ENCODE data around the gene FAM162B.

FAM162B gene

GRCh38 chr6:116764961-116765841 lies at the start of gene FAM162B:
FAM162B (minus strand) TSS chr6:116765719; CDS start chr6:116765576, 143 bp downstream.
- H3K36me3 Mint-ChIP-seq: peaks cover 3% of the 10 kb centered on the region
- H3K27me3 Mint-ChIP-seq: peaks cover 35% of the 10 kb centered on the region
- H3K4me1 Mint-ChIP-seq: peaks cover 11% of the 10 kb centered on the region
- H3K27ac Mint-ChIP-seq: no peak within 1 kb of the TSS
- peak within 1 kb of the TSS; percentile 80 for H3K4me3 Mint-ChIP-seq
- no peaks in the 10 kb centered on the region for H3K9me3 Mint-ChIP-seq

DNA sequence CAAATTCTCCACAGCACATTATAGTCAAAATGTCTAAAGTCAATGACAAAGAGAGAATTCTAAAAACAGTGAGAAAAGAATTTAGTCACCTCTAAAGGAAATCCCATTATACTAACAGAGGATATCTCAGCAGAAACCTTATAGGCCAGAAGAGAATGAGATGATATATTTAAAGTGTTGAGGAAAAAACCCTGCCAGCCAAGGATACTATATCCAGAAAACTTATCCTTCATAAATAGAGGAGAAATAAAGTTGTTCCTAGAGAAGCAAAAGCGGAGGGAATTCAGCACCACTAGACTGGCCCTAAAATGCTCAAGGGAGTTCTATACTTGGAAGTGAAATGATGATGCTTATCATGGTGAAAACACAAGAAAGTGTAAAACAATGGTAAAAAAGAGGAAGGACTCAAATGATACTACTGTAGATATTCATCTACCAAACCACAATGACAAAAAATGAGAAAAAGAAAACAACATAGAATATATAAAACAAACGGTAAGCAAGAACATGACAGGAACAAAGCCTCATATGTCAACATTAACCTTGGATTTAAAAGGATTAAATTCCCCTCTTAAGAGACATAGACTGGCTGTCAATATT lies 46.6 kb upstream of the FAM162B start:
- peaks cover 2% of the 10 kb centered on the region for H3K36me3 Mint-ChIP-seq
- H3K27ac Mint-ChIP-seq: no peak overlapping the region
- H3K27me3 Mint-ChIP-seq: peaks cover 3% of the 10 kb centered on the region
- H3K9me3 Mint-ChIP-seq: no peaks in the 10 kb centered on the region
- no peak overlapping the region for H3K4me3 Mint-ChIP-seq
- no peaks in the 10 kb centered on the region for H3K4me1 Mint-ChIP-seq

DNA sequence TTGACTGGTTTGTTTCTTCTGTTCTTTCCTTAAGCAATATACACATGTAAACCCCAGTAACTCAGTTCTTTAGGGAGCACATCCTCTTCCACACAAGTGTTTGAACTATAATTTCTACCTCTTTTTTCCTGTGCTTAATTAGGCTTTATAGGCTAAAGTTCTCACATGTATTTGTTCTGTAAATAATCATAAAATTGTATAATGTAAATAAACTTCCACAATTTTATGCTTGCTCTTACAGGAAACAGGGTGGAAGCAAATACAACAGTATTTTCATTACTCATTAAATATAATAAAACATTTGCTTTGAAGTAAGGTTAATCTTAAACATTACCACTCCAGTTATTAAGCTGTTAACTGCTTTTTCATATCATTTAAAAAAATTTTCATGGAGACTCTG lies 36.5 kb upstream of the FAM162B start:
- Mint-ChIP-seq H3K36me3 (no peaks in the 10 kb centered on the region), H3K27me3 (peaks cover 14% of the 10 kb centered on the region), H3K4me1 (no peaks in the 10 kb centered on the region), H3K4me3 (no peak overlapping the region), H3K27ac (no peak overlapping the region), H3K9me3 (no peaks in the 10 kb centered on the region)

DNA sequence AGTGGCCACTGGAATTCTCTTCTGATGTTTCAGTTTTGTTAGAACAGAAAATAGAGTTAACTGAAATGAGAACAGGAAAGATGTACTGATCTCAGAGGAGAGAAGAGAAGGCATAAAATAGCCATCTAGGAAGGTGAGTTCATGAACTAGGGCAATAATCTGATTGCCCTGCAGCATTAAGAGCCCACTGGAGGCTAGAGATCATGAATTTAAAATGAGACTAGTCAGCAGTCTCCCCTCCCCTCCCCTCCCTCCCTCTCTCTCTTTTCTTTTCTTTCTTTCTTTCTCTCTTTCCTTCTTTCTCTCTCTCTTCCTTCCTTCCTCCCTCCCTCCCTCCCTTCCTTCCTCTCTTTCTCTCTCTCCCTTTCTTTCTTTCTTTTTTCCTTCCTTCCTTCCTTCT lies 34.4 kb upstream of the FAM162B start:
- Mint-ChIP-seq H3K4me1 (no peaks in the 10 kb centered on the region), H3K27me3 (peaks cover 14% of the 10 kb centered on the region), H3K27ac (no peak overlapping the region), H3K4me3 (no peak overlapping the region), H3K9me3 (no peaks in the 10 kb centered on the region), H3K36me3 (no peaks in the 10 kb centered on the region)

DNA sequence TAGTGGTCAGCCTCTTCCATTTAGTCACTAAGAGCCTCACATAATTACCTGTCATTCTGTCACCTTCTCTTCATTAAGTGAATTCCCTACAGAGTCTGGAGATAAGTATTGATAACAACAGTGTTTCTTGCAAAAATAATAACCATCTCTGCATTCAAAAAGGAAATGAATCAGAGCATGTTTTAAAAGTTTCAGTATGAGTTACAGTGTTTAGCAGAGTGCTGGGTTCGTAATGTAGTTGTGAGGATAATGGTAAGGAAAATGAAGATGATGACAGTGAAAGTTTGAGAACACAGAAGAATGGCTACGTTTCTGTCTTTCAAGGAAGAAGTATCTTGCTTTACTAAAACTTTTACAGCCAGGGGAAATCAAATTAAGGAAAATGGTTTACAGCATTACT lies 32.1 kb upstream of the FAM162B start:
- Mint-ChIP-seq H3K9me3 (no peaks in the 10 kb centered on the region), H3K27ac (no peak overlapping the region), H3K27me3 (peaks cover 11% of the 10 kb centered on the region), H3K4me1 (no peaks in the 10 kb centered on the region), H3K36me3 (no peaks in the 10 kb centered on the region), H3K4me3 (no peak overlapping the region)

GRCh38 chr6:116793224-116793623 lies 27.7 kb upstream of the FAM162B start:
- no peak overlapping the region for H3K4me3 Mint-ChIP-seq
- H3K27me3 Mint-ChIP-seq: peaks cover 9% of the 10 kb centered on the region
- no peaks in the 10 kb centered on the region for H3K36me3 Mint-ChIP-seq
- no peaks in the 10 kb centered on the region for H3K4me1 Mint-ChIP-seq
- no peak overlapping the region for H3K27ac Mint-ChIP-seq
- no peaks in the 10 kb centered on the region for H3K9me3 Mint-ChIP-seq

DNA sequence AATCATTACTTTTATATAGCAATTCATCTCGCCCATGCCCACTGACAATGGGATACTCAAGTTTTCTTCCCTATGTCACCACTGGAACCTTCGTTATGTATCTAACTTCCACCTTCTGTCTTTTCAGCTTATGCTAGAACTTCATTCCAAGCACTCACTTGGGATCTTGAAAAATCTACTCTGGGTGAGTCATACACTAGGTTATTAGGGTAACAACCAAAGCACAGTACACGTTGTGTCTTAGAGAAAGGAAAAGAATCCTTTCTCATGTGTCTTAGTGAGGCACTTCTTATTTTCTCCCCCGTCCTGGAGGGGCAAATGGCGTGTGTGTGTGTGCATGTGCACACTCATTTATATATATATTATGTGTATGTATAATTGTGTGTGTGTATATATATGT lies 18.3 kb upstream of the FAM162B start:
- Mint-ChIP-seq H3K4me1 (no peaks in the 10 kb centered on the region), H3K27me3 (peaks cover 13% of the 10 kb centered on the region), H3K4me3 (no peak overlapping the region), H3K27ac (no peak overlapping the region), H3K36me3 (no peaks in the 10 kb centered on the region), H3K9me3 (no peaks in the 10 kb centered on the region)

DNA sequence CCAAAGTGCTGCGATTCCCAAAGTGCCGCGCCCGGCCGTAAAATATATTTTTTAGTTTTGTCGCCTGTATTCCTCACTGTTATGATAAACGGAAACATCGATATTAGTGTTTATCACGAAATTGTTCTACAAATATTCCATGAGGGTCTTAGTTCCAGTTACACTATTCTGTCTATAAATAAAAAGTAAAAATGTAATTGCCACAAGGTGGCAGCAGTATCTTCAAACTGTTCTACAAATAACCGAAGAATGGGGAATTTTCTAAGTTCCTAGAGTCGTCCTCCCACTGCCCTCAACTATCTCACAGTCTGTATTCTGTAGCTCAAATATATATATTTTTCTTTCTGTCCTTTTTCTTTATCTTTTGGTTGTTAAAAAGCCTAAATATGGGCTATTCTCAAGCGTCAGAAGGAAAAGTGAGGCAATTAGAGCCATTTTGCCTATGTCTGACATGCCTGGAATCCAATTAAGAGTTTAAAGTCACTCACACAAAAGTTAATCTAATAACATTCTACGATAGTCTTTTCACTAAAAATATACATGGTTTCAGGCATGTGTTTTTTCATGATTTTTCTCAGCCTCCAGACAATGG lies 14.2 kb upstream of the FAM162B start:
- no peak overlapping the region for H3K27ac Mint-ChIP-seq
- no peaks in the 10 kb centered on the region for H3K9me3 Mint-ChIP-seq
- no peak overlapping the region for H3K4me3 Mint-ChIP-seq
- H3K27me3 Mint-ChIP-seq: peaks cover 17% of the 10 kb centered on the region
- no peaks in the 10 kb centered on the region for H3K36me3 Mint-ChIP-seq
- H3K4me1 Mint-ChIP-seq: no peaks in the 10 kb centered on the region

- H3K4me1 Mint-ChIP-seq: no peaks in the 10 kb centered on the region
- H3K36me3 Mint-ChIP-seq: no peaks in the 10 kb centered on the region
- H3K9me3 Mint-ChIP-seq: no peaks in the 10 kb centered on the region
- H3K4me3 Mint-ChIP-seq: no peak overlapping the region
- H3K27me3 Mint-ChIP-seq: peaks cover 13% of the 10 kb centered on the region
- H3K27ac Mint-ChIP-seq: no peak overlapping the region
Observed at GRCh38 chr6:116773886-116774285, 8.4 kb upstream of the FAM162B start.

GRCh38 chr6:116772450-116772849 lies 6.9 kb upstream of the FAM162B start:
- no peaks in the 10 kb centered on the region for H3K36me3 Mint-ChIP-seq
- H3K9me3 Mint-ChIP-seq: no peaks in the 10 kb centered on the region
- no peaks in the 10 kb centered on the region for H3K4me1 Mint-ChIP-seq
- H3K27me3 Mint-ChIP-seq: peaks cover 19% of the 10 kb centered on the region
- no peak overlapping the region for H3K4me3 Mint-ChIP-seq
- H3K27ac Mint-ChIP-seq: no peak overlapping the region

DNA sequence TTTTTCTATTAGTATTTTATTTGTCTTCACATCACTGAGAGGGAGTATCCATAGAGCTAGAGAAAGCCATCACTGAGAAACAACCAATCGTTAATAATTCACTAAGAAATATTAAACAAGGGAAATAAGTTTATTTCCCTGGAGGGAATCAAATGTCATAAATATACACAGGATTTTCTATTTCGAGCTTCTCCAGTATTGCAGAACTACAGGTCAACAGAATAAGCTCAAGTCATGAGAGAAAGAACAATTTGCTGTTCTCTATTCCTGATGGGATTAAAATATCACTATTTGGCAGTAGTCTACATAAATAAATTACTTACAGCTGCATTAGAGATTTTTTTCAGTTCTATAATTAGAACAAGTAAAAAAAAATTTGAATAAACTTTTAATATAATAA lies 2.2 kb upstream of the FAM162B start:
- Mint-ChIP-seq H3K27ac (no peak overlapping the region), H3K27me3 (peaks cover 32% of the 10 kb centered on the region), H3K9me3 (no peaks in the 10 kb centered on the region), H3K36me3 (peaks cover 3% of the 10 kb centered on the region), H3K4me1 (peaks cover 11% of the 10 kb centered on the region), H3K4me3 (no peak overlapping the region)

DNA sequence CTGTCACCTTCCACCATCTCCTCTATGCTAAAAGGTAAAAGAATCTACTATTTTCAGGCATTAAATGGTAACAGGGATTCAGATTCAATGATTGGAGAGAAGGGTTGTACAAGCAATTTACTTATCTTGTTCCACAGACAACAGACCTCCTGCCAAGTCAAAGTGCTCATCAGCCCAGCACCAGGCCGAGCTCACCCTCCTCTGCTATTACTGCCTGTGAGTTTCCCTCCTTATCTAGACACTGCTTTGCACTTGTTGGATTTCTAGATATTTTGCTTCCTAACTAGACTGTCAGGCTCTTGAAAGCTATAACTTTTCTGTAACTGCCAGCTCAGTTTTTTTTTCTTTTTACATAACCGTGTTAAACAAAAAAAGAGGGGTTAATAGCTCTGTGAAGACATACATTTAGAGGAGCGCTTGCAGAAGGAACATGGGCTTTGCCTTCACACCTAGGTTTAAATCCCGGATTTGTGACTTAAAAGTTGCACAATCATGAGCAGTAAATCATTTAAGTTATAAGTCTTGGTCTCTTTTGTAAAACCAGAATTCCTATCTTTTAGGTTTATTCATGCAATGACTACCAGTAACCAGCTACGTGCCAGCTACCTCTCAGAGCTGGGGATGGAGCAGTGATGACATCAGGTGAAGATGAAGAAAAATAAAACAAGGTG lies 1.1 kb upstream of the FAM162B start:
- Mint-ChIP-seq H3K27me3 (peaks cover 35% of the 10 kb centered on the region), H3K27ac (no peak overlapping the region), H3K36me3 (peaks cover 3% of the 10 kb centered on the region), H3K9me3 (no peaks in the 10 kb centered on the region), H3K4me1 (peaks cover 11% of the 10 kb centered on the region), H3K4me3 (peak overlapping the region; percentile 80)

DNA sequence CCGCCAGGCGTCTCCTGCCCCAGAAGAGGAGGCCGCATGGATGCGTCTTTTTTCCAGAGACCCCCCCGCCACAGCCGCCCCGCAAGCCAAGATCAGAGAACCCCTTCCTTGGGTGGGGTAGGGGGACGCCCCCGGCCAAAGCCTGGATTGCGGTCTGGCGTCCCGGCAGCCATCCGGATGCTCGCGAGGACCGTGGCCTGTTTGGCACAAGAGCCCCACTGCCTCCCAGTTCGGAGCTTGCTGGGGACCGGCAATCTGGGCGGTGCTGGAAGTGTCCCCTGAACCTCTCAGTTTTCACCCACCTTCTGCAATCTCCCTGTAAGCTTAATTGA lies 924 bp downstream of the FAM162B start:
- H3K9me3 Mint-ChIP-seq: no peaks in the 10 kb centered on the region
- H3K4me3 Mint-ChIP-seq: peak overlapping the region; percentile 23
- H3K27ac Mint-ChIP-seq: no peak overlapping the region
- peaks cover 37% of the 10 kb centered on the region for H3K27me3 Mint-ChIP-seq
- H3K36me3 Mint-ChIP-seq: peaks cover 3% of the 10 kb centered on the region
- peaks cover 11% of the 10 kb centered on the region for H3K4me1 Mint-ChIP-seq

DNA sequence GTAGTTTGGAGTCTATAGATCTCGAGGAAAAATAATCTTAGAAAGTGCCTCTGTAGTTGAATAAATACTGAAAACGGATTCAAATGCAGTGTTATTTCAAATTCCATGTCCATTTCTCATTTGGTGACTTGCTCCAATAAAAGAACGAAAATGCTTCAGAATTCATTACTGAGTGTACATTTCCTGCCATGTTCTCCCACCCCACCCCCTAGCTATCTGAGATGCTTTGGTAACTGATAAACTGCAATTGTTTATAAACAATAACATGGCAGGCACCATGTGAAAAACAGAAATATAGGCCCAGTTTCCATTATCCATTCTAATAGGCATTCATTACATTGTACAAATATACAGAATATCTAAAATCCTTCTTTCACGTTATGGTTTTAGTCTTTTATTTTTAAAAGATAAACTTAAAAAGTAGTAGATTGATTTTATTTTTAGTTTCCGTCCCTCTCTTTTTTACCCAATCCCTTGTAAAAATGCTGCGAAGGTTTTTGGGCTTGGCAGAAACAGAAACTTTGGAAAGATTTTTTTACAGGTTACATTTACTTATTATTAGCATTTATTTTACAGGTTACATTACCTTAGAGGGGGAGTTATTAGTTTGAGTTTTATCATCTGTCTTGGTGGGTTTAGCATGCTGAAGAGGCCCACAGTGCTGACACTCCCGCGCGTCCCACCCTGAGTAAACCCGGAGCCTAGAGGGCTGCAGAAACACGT lies 1.5 kb downstream of the FAM162B start:
- peaks cover 3% of the 10 kb centered on the region for H3K36me3 Mint-ChIP-seq
- H3K9me3 Mint-ChIP-seq: no peaks in the 10 kb centered on the region
- H3K4me3 Mint-ChIP-seq: no peak overlapping the region
- peaks cover 11% of the 10 kb centered on the region for H3K4me1 Mint-ChIP-seq
- H3K27me3 Mint-ChIP-seq: peaks cover 36% of the 10 kb centered on the region
- no peak overlapping the region for H3K27ac Mint-ChIP-seq

- Mint-ChIP-seq H3K27me3 (peaks cover 29% of the 10 kb centered on the region), H3K9me3 (no peaks in the 10 kb centered on the region), H3K27ac (no peak overlapping the region), H3K4me3 (no peak overlapping the region), H3K4me1 (peaks cover 11% of the 10 kb centered on the region), H3K36me3 (peaks cover 3% of the 10 kb centered on the region)
Observed at GRCh38 chr6:116763048-116763447, 2.5 kb downstream of the FAM162B start.

All from activated naive CD4-positive, alpha-beta T cell treated with anti-CD3 and anti-CD28 coated beads, Interleukin-2, amount 50 U/mL, for 24 hours (primary cell).